GM18517 (cell line): ENCODE measurements around the gene ADRB2.
"Not testable (repeated sequence)": the region's sequence is repeated elsewhere in the genome, so short reads cannot be mapped to it uniquely, and the experiment has no call there.

Experiments
- ATAC-seq: cut with Tn5 transposase; IDR thresholded peaks from one replicate; pipeline ENCODE4 v1.9.1; 2021; ENCODE audit warnings: mild to moderate bottlenecking, moderate library complexity; ENCODE audit not compliant: unreplicated experiment

ADRB2 gene

DNA sequence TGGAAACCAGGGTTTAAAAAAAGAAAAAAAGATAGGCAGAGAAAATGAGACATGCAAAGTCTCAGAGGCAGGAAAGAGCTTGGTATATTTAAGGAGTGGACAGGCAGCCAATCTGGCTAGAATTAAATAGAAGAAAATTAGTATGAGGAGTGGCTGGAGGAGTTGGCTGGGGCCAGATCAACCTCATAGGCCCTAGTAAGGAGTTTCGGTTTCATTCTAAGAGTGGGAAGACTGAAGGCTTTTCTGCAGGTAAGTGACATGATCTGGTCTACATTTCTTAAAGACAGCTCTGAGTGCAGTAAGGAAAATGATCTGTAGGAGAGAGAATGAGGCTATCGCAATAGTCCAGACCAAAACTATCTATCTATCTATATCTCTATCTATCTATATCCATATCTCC is 27.5 kb downstream of the ADRB2 start:
- ATAC-seq = no peak

DNA sequence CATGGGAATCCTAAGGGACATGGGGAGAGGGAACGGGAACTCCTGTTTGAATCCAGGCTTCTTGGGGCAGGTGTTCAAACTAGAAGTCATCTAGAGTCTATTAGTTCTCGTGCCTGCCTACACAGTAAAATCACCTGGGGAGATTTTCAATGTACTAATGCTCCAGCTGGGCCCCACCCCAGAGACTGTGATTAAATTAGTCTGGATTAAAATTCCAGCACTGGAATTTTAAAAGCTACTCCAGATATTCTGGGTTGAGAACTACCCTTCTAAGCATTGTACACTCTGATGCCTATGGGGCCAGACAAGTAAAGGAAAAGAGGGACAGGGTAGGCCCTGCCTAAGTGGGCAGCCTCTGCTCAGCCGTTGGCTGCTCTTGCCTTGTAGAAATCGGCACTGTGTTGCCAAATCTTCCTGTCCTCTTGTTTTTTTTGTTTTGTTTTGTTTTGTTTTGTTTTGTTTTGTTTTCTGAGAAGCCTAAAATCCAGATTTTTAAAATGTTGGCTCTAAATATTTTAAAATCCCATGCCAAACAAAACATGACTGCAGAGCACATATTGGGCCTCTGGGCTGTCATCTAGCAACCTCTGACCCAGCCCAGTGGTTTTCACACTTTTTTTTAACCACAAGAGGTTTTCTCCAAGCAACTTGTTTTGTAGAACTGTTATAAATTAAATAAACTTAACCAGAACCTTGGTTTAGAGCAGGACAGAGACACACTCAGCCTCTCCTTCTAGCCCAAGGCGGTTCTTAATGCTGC is 29.0 kb downstream of the ADRB2 start:
- ATAC-seq = no peak

DNA sequence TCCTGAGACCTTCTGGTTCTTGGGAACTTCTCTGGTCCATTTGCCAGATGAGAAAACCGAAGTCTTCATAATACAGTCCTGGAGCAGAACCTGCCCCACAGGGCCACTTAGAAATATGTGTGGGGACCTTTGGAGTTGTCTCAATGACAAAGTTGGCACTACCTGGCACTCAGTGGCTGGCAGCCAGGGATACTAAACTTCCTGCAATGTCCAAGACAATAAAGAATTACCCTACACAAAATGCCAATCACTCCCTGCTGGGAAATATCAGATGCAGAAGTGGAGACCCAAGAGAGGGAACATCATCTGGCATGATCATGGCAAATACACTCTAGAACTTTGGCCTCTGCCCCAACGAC is 29.6 kb downstream of the ADRB2 start:
- ATAC-seq = no peak

DNA sequence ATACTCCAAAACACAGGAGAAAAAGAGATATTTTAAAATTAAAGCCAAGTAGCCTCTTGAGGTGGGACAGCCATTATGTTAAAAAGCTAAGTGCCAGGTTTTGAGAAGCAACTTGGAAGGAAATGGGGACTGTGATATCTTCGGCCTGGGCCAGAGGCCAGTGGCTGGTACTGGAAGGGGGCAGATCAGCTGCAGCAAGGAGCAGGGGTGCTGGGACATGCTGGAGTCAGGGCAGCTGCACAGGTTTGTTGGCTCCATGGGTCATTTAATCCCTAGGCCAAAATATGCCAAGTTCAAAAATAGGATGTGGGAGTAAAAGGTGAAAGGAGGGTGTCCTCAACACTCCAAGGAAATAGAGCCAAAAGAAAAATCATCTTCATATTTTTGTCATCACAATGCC is 30.0 kb downstream of the ADRB2 start:
- no peak for ATAC-seq

DNA sequence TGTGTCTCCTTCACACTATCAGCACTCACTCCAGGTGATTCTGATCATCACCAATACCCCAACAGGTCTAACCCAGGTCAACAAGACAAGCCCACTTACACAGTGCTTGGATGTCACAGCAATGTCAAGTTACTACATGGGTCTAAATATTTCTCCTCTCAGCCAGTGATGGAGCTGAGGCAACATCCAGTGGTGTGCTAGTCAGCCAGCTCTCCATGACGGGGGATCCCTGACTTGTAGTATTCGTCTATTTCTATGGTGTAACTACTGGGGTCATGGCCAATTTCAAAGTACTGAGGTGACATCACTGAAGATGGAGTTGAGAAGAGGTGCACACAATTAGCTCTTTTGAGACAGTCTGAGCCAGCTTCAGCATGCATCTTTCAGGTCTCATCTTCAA is 31.1 kb downstream of the ADRB2 start:
- ATAC-seq = no peak

DNA sequence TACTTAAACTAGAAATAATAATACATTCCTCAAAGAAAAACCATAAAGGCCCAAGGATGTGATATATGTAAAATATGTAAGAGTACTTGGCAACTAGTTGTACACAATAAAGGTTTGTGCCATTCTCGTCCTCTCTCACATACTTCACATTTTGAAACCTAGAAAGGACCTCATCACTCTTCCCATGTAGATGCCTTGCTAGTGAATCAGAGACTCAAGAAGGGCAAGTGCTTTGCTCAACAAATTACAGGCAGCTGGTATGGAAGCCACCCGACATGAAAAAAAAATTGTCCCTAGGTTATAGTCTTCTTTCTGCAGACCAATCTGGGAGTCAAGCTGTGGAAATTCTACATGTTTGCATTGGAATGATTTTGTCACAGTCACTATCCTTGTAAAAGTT is 31.7 kb downstream of the ADRB2 start:
- ATAC-seq = no peak

DNA sequence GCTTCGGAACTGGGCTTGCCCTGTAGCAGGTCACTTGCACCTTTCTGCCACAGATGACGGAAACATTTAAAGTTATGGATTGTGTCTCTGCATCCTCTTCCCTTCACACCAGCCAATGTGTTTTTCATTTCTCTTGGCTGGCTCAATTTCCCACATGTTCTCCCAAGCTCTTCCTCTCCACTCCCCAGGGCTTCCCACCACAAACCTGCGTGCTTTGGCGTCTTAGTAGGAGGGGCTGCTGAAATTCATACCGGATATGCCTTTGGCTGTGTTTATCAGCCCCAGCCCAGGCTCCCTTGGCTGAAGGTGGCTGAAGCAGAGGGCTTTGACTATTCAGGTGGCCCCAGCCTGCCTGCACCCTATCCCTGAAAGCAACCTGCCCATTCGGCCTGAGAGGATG is 32.1 kb downstream of the ADRB2 start:
- no peak for ATAC-seq

DNA sequence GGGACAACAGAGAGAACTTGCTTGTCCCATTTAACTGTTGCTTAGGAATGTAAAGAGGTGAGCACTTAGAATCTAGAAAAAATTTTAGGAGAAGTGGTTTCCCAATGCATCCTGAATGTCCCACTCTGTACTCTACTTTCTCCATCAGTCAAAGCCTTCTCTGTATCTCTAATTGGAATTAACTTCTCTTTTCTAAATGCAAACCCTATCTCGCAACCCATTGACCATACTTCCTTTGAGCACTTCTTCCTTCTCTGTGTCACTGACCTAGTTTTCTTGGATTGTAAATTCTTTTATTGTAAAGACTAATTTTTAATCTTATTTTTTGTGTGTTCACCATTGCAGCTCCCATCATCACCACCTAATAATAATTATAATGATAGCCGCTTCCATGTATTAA is 33.3 kb downstream of the ADRB2 start:
- ATAC-seq = no peak

DNA sequence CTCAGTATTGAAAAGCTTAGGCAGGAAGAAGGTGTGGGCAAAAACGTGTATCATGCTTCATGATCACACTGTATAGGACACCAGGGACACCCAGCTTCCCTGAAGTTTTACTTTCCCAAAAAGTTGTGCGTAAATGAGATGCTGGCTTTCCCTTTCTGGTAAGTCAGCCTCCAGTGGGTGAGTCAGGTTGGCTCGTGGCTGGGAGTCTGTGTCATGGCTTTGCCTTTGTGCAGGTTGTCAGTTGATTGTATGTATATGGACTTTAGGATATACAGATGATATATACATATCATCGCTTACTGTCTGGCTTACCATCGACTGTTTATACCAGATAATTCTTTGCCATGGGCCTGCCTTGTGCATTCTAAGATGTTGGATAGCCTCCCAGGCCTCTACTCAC is 34.2 kb downstream of the ADRB2 start:
- ATAC-seq = no peak

DNA sequence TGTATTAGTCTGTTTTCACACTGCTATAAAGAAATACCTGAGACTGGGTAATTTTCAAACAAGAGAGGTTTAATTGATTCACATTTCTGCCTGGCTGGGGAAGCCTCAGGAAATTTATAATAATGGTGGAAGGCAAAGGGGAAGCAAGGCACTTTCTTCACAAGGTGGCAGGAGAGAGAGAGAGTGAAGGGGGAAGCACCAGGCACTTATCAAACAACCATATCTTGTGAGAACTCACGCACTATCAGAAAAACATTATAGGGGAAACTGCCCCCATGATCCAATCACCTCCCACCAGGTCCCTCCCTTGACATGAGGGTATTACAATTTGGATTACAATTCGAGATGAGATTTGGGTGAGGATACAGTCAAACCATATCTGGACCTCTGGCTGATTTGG is 34.7 kb downstream of the ADRB2 start:
- ATAC-seq = no peak

DNA sequence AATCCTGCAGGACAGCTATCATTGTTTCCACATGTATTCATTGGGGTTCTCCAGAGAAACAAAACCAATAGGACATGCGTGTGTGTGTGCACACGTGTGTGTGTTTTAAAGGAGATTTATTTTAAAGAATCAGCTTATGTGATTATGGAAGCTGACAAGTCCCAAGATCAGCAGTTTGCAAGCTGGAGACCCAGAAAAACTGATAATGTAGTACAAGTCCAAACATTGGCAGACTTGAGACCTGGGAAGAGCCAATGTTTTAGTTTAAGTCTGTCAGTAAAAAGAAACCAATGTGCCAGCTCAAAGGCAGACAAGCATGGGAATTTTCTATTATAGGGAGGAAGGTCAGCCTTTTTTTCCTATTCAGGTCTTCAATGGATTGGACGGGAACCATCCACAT is 35.3 kb downstream of the ADRB2 start:
- ATAC-seq = no peak

DNA sequence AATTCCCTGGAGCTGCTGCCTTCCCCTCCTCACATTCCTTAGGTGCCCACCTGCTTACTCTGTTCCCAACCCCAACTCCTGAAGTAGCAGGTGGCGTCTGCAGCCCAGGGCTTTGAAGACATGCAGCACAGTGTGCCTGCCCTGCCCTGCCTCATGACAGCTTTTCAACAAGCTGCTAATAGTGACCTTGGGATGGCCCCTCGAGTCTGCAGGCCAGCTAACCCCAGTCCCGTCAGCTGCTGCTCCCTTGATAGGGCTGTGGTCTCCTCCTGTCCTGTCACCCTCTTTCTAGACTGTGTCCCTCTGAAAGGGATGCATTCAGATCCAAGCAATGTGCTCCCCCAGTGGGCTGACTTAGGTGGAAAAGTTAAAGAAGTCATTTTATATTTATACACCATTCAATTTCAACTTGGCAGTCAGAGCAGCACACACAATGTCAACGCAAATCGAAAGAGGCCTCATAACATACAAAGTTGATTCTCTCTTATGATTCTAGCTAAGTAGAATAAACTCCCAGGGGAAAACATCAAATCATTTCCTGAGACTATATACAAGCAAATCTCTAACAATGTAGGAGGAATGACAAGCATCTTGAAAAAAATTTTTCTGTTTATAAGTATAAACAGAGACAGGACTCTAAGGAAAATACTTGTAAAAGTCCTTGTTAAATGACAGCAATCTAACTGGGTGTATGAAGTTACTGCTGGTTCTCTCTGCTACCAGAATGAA is 37.9 kb downstream of the ADRB2 start:
- ATAC-seq = no peak

DNA sequence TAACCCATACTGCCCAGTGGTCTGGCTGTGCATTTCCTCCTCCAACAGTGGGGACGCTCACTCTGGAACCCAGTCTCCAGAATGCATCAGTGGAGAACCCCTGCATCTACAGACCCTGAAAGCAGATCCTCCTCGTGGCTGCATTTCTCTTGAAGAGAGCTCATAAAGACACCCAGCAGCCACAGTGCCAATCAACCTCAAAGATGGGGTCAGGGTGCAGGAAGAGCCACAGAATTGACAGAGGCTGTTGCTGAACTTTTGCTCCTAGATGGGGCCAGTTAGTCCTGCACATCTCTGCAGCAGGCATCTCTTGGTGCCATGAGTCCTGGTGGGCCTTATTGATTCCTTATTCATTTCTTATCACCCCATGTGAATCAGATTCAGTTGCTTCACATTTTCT is 39.6 kb downstream of the ADRB2 start:
- ATAC-seq = no peak

DNA sequence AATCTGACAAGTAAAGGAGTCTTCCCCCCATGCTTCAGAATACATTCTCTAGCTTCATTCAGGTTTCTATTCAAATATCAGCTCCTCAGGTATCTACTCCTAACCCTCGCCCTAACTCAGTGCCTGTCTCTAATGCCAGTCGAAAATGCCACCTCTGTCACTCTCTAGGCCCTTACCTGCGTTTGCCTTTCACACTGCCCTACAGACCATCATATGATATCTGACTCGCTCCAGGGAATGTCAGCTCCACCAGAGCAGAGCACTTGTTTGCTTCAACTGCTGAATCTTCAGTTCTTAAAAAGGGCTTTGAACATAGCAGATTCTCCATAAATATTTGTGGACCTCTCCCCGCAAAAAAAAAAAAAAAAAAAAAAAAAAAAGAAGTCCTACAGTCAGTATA is 46.7 kb downstream of the ADRB2 start:
- no peak for ATAC-seq

DNA sequence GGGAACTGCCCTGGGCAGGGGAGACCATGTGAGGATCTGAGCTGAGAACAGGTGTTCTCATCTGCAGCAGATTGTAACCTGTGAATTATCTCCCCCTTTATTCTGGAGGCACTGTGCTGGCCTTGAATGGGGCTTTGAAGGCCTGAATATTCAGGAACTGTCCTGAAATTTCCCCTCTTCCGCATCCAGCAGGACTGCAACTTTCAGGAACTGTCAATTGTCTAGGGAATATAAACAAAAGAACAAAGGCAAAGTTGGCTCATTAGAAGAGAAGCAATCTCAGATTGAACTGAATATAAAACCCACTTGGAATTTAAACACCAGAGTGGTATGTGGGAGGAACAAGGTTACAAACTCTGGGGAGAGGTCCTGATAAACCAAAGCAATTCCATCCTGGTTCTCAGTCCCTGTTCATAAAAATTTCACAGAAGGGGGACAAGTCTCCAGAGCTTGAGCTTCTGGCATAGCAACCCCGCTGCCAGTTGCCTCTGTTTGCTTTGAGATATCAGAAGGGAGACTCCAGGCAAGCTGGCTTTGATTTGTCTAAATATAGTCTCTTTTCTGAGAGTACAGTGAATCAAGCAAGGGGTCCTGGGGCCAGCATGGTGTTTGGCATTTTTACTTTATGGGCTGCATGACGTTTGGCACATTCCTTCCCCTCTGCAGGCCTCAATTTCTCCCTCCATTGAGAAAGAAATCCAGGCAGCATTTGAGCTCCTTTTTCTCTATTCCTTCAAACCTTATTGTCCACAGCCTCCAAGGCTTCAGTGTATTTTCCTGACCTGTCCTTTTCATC is 47.5 kb downstream of the ADRB2 start:
- no peak for ATAC-seq

DNA sequence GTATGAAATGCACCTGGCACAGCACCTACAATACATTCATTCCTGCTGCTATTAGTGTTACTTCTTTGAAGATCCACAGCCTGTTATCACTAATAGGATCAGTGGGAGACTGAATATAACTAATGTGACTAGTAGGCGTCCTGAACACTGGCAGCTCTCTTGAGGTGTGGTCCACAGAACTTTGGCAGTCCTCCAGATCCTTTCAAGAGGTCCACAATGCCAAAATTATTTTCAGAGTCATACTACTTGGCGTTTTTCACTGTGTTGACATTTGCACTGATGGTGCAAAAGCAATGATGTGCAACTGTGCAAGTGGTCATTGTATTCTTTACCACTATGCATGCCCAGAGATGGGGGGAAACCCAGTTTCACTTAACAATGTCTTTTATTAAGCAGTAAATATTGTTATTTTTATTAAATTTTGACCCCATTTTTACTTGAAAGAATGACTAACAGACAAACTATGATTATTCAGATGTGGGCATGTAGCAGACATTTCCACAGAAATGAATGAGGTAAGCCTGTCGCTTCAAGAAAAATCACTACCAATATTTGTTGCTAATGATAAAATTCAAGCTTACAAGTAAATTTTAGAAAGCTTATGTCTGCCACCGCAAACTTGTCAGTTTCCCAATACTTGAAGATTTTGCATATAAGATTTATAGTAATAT is 48.9 kb downstream of the ADRB2 start:
- ATAC-seq = no peak

DNA sequence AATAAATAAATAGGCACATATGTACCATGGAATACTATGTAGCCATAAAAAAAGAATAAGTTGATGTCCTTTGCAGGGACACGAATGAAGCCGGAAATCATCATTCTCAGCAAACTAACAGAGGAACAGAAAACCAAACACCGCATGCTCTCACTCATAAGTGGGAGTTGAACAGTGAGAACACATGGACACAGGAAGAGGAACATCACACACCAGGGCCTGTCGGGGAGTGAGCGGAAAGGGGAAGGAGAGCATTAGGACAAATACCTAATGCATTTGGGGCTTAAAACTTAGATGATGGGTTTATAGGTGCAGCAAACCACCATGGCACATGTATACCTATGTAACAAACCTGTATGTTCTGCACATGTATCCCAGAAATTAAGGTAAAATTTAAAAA is 51.0 kb downstream of the ADRB2 start:
- not testable (repeated sequence) for ATAC-seq
